Neural cell (in vitro differentiated cells): ENCODE results near the gene FOXO6.

Experiments
- EP300 ChIP-seq: fragments of 450-650 bp; conservative IDR thresholded peaks from 2 replicates; pipeline ENCODE4 v1.6.1; 2014; ENCODE audit warnings: antibody characterized with exemption, mild to moderate bottlenecking, moderate library complexity; ENCODE audit not compliant: poor library complexity, severe bottlenecking
- EZH2 ChIP-seq: fragments of 200-600, 300-800 bp; shearing (Covaris generic), sonication (generic); IDR thresholded peaks from 2 replicates; pipeline ENCODE4 v1.6.1; 2014; ENCODE audit warnings: antibody characterized with exemption, low read length, borderline replicate concordance, mild to moderate bottlenecking; ENCODE audit not compliant: insufficient read depth, poor library complexity, severe bottlenecking
- MXI1 ChIP-seq: fragments of 450-650 bp; conservative IDR thresholded peaks from 2 replicates; pipeline ENCODE4 v1.6.1; 2014; ENCODE audit warnings: antibody characterized with exemption, mild to moderate bottlenecking; ENCODE audit not compliant: poor library complexity, severe bottlenecking
- POLR2AphosphoS5 ChIP-seq: IDR thresholded peaks from 2 replicates; pipeline ENCODE4 v1.6.1; 2012
- RAD21 ChIP-seq: fragments of 450-650 bp; conservative IDR thresholded peaks from 2 replicates; pipeline ENCODE4 v1.6.1; 2014; ENCODE audit warnings: antibody characterized with exemption, mild to moderate bottlenecking, moderate library complexity
- SMC3 ChIP-seq: fragments of 450-650 bp; conservative IDR thresholded peaks from 2 replicates; pipeline ENCODE4 v1.6.1; 2014; ENCODE audit warnings: antibody characterized with exemption, mild to moderate bottlenecking, moderate library complexity; ENCODE audit not compliant: poor library complexity
- TAF1 ChIP-seq: IDR thresholded peaks from 2 replicates; pipeline ENCODE4 v1.6.1; 2012; ENCODE audit warnings: low read depth
- TF ChIP-seq, protein P1 (sequence below): fragments of 450-650 bp; IDR thresholded peaks from 2 replicates; pipeline ENCODE4 v1.5.1; 2014; ENCODE audit warnings: antibody characterized with exemption, mild to moderate bottlenecking, moderate library complexity; ENCODE audit not compliant: poor library complexity, severe bottlenecking
- TF ChIP-seq, protein P2 (sequence below): IDR thresholded peaks from 2 replicates; pipeline ENCODE4 v1.6.1; 2012; ENCODE audit warnings: borderline replicate concordance

DNA sequence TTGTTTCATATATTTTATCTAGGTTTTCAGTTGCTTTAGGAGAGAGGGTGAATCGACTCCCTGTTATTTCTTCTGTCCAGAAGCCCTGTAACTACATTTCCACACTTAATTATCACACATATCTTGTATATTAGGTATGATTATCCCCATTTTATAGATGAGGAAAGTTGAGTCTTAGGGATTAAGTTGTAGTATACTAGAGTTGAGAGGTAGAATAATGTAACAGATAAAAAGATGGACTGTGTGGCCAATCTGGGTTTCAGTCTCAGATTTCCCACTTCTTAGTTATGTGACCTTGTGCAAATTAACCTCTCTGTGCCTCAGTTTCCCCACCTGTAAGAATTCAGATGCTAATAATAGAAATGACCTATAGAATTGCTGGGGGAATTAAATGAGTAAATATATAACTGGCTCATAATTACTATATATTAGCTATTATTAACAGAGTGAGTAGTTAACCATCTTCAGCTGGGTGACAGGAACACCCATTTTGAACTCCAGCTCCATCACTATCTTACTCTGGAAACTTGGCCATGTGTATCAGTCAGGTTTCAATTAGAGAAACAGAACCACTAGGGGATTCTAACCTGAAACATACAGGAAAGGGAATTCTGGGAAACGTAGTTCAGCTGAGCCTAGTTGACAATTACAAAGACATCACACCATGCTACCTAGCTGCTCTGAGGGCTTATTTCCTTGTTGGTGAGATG lies 20.4 kb upstream of the FOXO6 start:
- TF ChIP-seq, protein P1, sequence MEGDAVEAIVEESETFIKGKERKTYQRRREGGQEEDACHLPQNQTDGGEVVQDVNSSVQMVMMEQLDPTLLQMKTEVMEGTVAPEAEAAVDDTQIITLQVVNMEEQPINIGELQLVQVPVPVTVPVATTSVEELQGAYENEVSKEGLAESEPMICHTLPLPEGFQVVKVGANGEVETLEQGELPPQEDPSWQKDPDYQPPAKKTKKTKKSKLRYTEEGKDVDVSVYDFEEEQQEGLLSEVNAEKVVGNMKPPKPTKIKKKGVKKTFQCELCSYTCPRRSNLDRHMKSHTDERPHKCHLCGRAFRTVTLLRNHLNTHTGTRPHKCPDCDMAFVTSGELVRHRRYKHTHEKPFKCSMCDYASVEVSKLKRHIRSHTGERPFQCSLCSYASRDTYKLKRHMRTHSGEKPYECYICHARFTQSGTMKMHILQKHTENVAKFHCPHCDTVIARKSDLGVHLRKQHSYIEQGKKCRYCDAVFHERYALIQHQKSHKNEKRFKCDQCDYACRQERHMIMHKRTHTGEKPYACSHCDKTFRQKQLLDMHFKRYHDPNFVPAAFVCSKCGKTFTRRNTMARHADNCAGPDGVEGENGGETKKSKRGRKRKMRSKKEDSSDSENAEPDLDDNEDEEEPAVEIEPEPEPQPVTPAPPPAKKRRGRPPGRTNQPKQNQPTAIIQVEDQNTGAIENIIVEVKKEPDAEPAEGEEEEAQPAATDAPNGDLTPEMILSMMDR: no peak
- TF ChIP-seq POLR2AphosphoS5 (no peak), RAD21 (no peak), EZH2 (no peak), SMC3 (no peak), TAF1 (no peak), MXI1 (no peak), EP300 (no peak)
- TF ChIP-seq, protein P2, sequence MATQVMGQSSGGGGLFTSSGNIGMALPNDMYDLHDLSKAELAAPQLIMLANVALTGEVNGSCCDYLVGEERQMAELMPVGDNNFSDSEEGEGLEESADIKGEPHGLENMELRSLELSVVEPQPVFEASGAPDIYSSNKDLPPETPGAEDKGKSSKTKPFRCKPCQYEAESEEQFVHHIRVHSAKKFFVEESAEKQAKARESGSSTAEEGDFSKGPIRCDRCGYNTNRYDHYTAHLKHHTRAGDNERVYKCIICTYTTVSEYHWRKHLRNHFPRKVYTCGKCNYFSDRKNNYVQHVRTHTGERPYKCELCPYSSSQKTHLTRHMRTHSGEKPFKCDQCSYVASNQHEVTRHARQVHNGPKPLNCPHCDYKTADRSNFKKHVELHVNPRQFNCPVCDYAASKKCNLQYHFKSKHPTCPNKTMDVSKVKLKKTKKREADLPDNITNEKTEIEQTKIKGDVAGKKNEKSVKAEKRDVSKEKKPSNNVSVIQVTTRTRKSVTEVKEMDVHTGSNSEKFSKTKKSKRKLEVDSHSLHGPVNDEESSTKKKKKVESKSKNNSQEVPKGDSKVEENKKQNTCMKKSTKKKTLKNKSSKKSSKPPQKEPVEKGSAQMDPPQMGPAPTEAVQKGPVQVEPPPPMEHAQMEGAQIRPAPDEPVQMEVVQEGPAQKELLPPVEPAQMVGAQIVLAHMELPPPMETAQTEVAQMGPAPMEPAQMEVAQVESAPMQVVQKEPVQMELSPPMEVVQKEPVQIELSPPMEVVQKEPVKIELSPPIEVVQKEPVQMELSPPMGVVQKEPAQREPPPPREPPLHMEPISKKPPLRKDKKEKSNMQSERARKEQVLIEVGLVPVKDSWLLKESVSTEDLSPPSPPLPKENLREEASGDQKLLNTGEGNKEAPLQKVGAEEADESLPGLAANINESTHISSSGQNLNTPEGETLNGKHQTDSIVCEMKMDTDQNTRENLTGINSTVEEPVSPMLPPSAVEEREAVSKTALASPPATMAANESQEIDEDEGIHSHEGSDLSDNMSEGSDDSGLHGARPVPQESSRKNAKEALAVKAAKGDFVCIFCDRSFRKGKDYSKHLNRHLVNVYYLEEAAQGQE: no peak
